GM21390 (cell line): ENCODE measurements around the gene TMEM131.
"Not testable (repeated sequence)": the region's sequence is repeated elsewhere in the genome, so short reads cannot be mapped to it uniquely, and the experiment has no call there.

Experiments
- ATAC-seq: cut with Tn5 transposase; IDR thresholded peaks from one replicate; pipeline ENCODE4 v1.9.1; 2021; ENCODE audit not compliant: unreplicated experiment

Gene TMEM131

GRCh38 chr2:97871096-97871780, 124.5 kb downstream of the TMEM131 start:
- no peak for ATAC-seq

GRCh38 chr2:97870396-97870843, 125.3 kb downstream of the TMEM131 start:
- peak; percentile 100 for ATAC-seq

- no peak for ATAC-seq
Observed at GRCh38 chr2:97869722-97870346, 125.9 kb downstream of the TMEM131 start.

GRCh38 chr2:97868986-97869721, 126.6 kb downstream of the TMEM131 start:
- no peak for ATAC-seq

GRCh38 chr2:97863829-97864228, 131.9 kb downstream of the TMEM131 start:
- ATAC-seq = no peak

- ATAC-seq = no peak
Observed at GRCh38 chr2:97861177-97861576, 134.6 kb downstream of the TMEM131 start.

GRCh38 chr2:97858442-97858841, 137.3 kb downstream of the TMEM131 start:
- ATAC-seq = no peak

GRCh38 chr2:97857553-97857952, 138.2 kb downstream of the TMEM131 start:
- no peak for ATAC-seq

GRCh38 chr2:97853057-97853456, 142.7 kb downstream of the TMEM131 start:
- ATAC-seq = not testable (repeated sequence)

GRCh38 chr2:97851172-97851571, 144.6 kb downstream of the TMEM131 start:
- ATAC-seq = no peak

- ATAC-seq = peak; percentile 80
Observed at GRCh38 chr2:97849881-97850528, 145.7 kb downstream of the TMEM131 start.

GRCh38 chr2:97848306-97848705, 147.4 kb downstream of the TMEM131 start:
- no peak for ATAC-seq

- not testable (repeated sequence) for ATAC-seq
Observed at GRCh38 chr2:97846716-97847115, 149.0 kb downstream of the TMEM131 start.

GRCh38 chr2:97845818-97846217, 149.9 kb downstream of the TMEM131 start:
- no peak for ATAC-seq

- no peak for ATAC-seq
Observed at GRCh38 chr2:97845133-97845532, 150.6 kb downstream of the TMEM131 start.

- ATAC-seq = no peak
Observed at GRCh38 chr2:97844311-97844859, 151.4 kb downstream of the TMEM131 start.

- no peak for ATAC-seq
Observed at GRCh38 chr2:97840198-97840597, 155.6 kb downstream of the TMEM131 start.

GRCh38 chr2:97834610-97835009, 161.1 kb downstream of the TMEM131 start:
- ATAC-seq = no peak

GRCh38 chr2:97831121-97831520, 164.6 kb downstream of the TMEM131 start:
- no peak for ATAC-seq

GRCh38 chr2:97829255-97829654, 166.5 kb downstream of the TMEM131 start:
- ATAC-seq = not testable (repeated sequence)

- not testable (repeated sequence) for ATAC-seq
Observed at GRCh38 chr2:97827013-97827412, 168.7 kb downstream of the TMEM131 start.
